ENCODE results near the gene STX8.

DNA sequence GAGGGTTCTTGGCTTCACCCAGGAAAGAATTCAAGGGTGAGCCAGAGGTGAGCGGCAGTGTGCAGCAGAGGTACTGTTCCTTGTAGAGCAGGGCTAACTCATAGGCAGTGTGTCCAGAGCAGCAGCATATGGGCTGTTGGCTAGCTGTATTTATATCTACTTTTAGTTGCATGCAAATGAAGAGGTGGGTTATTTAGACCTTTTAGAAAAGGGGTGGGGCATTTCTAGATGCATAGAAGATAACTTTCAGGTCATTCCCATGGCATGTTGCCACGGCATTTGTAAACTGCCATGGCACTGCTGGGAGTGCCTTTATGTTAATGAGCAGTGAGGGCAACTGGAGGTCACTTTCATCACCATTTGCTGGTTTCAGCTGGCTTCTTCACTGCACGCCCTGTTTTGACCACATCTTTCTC, 141.0 kb downstream of the STX8 start:
- TF ChIP-seq POLR2AphosphoS5 (IDR thresholded peaks at IDR 0.05): no peak
- TF ChIP-seq, protein P1, sequence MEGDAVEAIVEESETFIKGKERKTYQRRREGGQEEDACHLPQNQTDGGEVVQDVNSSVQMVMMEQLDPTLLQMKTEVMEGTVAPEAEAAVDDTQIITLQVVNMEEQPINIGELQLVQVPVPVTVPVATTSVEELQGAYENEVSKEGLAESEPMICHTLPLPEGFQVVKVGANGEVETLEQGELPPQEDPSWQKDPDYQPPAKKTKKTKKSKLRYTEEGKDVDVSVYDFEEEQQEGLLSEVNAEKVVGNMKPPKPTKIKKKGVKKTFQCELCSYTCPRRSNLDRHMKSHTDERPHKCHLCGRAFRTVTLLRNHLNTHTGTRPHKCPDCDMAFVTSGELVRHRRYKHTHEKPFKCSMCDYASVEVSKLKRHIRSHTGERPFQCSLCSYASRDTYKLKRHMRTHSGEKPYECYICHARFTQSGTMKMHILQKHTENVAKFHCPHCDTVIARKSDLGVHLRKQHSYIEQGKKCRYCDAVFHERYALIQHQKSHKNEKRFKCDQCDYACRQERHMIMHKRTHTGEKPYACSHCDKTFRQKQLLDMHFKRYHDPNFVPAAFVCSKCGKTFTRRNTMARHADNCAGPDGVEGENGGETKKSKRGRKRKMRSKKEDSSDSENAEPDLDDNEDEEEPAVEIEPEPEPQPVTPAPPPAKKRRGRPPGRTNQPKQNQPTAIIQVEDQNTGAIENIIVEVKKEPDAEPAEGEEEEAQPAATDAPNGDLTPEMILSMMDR (IDR thresholded peaks at IDR 0.05): no peak
